Activated T-cell treated with anti-CD3 and anti-CD28 coated beads for 1 hour (primary cell): ENCODE data around the gene C5orf15.
"Not testable (repeated sequence)": the region's sequence is repeated elsewhere in the genome, so short reads cannot be mapped to it uniquely, and the experiment has no call there.

Experiments used
- DNase-seq: peaks from one replicate; pipeline ENCODE4 v3.0.0-alpha.2; 2020; ENCODE audit warnings: low read depth

The C5orf15 gene

DNA sequence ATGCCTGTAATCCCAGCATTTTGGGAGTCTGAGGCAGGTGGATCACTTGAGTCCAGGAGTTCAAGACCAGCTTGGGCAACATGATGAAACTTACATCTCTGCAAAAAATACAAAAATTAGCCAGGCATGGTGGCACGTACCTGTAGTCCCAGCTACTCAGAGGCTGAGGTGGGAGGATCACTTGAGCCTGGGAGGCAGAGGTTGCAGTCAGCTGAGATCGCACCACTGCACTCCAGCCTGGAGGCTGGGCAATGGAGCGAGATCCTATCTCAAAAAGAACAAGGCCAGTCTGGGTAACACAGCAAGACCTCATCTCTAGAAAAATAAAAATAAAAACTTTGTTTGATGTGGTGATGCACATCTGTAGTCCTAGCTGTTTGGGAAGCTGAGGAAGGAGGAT is 30.8 kb downstream of the C5orf15 start:
- not testable (repeated sequence) for DNase-seq

DNA sequence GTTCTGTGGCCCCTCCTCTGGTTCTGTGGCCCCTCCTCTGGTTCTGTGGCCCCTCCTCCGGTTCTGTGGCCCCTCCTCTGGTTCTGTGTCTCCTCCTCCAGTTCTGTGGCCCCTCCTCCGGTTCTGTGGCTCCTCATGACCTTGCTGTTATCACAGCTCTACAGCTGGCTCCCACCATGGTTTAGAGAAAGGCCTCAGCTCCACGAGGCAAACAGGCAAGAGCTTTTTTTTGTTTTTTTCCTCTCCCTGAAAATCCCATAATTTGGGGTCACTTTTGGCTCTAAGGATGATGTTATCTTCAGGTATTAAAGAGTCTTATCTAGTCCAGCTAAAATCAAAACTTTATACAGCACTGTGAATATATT is 31.8 kb downstream of the C5orf15 start:
- DNase-seq = no peak

- not testable (repeated sequence) for DNase-seq
These were observed 32.3 kb downstream of the C5orf15 start for GRCh38 chr5:133935991-133936650.

- no peak for DNase-seq
These were observed 32.8 kb downstream of the C5orf15 start for GRCh38 chr5:133935667-133935940.

DNA sequence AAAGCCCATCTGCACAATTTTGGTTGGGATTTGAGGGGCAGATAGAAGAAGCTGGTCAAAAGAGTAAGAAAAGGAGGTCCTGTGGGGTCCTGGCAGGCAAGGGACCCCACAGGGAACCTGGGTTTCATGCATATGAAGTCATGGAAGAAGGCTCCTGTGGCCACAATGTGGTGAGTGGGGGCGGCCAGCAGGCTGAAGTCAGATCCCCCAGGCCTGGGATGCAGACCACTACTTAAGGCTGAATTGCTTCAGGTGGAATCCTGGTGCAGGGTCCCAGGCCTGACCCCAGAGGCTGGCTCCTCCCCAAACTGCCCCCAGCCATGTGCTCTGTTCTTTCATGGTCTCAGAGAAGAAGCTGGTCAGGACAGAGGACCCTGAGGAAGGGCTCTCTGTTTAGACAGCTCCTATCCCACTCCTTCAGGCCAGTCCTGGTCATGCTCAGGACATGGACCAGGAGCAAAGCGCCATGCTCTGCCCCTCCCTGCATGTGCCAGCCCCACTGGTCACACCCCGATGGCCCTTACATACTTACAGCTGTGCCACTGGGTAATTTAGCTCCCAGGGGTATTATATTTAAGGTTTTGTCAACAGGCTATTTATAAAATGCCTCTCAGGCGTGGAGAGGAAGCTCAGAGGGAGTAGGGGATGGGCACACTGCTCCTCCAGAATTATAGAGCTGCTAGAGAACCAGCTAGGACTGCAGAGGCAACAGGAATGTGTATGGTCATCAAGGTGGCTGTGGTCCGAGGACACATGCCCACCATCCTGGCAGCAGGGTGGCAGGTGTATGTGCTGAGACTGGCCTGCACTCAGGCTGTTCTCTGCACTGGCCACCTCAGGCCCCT is 33.4 kb downstream of the C5orf15 start:
- DNase-seq = no peak

GRCh38 chr5:133934311-133934710 is 34.1 kb downstream of the C5orf15 start:
- DNase-seq = no peak

DNA sequence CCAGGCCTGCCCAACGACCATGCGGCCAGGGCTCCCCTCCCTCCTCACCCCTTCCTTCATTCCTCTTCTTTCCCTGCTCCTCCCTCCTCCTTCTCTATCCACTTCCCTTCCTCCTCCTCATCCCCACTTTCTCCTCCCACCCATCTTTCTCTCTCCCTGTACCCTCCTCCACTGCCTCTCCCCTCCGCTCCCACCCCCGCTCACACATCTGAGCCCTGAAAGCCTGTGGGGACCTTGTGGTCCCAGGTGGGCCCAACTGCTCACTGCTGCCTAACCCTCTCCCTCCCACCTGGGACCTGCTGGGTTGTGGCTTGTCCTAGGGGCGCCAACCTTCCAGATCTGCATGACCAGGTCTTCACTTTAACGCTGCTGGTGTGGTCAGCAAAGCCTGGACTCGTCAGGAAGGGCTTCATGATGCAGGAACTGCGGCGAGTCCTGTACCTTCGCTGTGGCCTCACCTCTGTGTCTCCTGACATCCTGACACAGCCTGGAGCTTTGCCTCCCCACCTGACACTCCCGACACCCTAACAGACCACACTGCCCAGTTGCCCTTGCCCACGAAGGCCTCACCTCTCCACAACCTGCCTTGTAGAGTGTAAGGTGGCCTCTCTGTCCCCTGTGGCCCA is 34.6 kb downstream of the C5orf15 start:
- no peak for DNase-seq

GRCh38 chr5:133933169-133933509 is 35.3 kb downstream of the C5orf15 start:
- DNase-seq = no peak

GRCh38 chr5:133932441-133933168 is 35.8 kb downstream of the C5orf15 start:
- no peak for DNase-seq

GRCh38 chr5:133931546-133931945 is 36.9 kb downstream of the C5orf15 start:
- DNase-seq = no peak

GRCh38 chr5:133930813-133931090 is 37.7 kb downstream of the C5orf15 start:
- DNase-seq = no peak

DNA sequence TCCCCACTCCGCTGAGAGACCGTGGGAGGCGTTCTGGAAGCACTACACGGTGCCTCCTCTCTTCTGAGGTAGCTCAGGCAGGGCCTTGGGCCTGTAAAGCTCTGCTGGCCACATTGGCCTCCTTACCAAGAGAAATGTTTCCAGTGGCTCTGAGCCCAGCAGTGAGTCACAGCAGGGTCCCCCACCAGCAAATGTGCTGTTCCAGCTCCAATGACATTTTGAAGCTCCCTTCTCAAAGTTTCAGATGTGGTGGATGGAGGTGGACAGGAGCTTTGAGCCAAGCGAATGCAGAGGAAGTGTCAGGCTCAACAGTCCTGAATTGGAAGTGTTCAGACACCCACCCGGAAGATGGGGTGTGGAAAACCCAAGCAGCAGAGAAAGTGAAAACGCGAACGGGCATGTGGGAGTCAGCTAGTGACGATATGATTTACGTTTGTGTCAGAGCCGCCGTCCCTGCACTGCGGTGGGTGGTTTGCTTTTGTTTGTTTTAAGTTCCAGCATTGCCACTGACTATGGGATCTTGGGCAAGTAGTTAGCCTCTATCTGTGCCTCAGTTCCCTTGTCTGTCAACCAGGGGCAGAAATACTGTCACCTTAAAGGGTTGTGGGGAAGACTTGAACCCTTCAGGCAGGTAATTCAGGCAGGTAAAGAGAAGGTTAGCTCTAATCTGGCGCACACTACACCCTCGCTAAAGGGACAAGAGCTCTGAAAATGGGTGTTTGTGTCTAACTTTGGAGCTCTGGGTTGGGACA is 38.2 kb downstream of the C5orf15 start:
- DNase-seq = peak; percentile 25

DNA sequence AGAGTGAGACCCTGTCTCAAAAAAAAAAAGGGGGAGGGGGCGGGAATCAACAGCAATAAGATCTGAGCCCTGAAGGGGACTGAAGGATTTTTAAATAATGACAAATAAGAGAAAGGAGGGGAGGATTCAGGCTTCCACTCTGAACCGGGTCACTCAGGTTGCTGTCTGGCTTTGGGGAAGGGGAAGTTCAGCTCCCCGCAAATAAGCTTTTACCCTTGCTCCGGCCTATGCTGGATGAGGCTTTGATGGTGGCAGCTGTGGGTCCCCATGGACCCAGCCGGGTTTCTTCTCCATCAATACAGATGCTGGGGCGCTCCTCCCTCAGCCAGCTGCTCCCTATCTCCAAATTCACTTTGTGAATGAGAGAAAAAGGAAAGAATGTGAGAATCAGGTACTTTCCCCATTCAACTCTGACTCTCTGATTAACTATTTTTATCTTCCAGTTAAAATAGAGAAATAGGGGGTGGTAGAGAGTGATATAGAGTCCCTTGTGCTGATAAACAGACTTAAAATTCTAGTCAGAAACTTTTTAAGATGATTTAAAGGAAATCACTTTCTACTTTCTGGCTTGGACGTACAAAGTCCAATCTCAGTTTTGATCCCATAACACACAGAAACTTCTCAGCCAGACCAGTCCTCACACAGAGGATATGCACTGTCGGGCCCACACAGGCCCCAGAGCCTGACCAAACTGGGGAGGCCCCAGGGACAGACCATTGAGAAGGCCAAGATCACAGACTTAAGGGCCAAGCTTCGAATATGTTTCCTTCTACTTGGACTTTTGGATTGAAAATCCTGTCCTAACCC is 39.6 kb downstream of the C5orf15 start:
- no peak for DNase-seq

DNA sequence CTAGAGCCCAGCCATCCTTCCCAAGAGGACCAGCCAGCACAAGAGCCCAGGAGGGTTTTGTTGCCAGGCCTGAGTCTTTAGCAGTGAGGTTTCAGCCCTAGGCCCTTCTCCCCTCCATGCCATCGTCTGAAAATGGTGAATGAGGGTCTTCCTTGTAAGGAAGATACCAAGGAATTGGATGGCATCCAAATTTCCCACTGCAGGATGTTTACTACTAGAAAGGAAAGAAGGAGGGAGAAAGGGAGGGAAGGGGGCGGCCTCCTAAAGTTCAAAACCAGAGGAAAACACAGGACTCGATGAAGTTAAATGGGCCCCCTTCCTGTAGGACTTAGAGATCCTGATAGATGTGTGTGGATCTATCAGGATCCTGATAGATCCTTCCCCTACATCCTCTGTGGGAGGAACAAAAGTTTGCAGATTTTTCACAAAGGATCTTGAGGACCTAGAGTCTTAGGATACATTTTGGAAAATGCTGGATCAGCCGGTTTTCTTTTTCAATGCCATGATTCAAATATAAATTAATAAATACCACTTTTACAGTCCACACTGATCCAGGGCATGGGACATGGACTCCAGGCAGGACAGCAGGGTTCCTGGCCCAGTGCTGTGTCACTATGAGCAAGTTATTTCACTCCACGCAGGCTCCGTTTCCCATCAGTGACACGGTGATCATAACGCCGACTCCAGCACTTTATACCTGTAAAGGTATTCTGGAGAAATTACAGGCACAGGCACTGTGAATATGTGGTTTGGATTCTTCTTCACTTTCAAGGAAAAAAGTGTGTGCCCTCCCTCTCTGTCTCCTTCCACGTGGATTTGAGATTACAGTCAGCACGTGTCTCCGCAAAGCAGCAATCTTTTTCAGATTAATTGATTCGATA is 40.9 kb downstream of the C5orf15 start:
- no peak for DNase-seq

GRCh38 chr5:133926489-133927299 is 41.7 kb downstream of the C5orf15 start:
- no peak for DNase-seq

GRCh38 chr5:133925866-133926488 is 42.4 kb downstream of the C5orf15 start:
- DNase-seq = no peak

GRCh38 chr5:133925269-133925668 is 43.2 kb downstream of the C5orf15 start:
- DNase-seq = no peak

DNA sequence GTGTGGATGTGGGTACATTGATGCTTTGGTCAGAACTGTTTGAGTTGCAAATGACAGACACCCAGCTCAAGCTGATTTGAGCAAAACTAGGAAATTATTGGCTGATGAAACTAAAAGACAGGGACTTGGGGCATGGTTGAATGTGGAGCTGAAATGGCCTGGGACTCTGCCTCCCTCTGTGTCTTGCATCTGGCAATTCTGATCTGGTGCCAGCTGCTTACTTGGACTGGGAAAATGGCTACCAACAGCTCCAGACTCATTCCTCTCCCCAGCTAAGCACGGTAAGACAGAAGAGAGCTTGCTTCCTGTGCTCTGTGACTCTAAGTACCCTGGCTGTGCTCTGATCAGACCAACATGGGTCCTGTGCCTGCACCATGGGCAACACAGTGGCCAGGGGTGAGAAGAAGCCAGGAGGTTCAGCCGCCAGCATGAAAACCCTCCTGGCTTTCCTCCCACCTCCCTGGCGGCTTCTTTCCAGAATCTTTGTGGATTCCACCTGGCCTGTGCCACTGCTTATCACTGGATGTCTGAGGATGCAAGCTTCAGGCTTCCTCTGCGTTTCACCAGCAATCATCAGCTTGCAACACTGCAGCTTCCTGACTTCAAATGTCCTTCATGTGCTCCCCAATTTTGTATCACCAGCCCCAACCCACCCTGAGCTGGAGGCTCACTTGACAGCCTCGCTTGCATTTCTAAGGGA is 44.1 kb downstream of the C5orf15 start:
- no peak for DNase-seq

DNA sequence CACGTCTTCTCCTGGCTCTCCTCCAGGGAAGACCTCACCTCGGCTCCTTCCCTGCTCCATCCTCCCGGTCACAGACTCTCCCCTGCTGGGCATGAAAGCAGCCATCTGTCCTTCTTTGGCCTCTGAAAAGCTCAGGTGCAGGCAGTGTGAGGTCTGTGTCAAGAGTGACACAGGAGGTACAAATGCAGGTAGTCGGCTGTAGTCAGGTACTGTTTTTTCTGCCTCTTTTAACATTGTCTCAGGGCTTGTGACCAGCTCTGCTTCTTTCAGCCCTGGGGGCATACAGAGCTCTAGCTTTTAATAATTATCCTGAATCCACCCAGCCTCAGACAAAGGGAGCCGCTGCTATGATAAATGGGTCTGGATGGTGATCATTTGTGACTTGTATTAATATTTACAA is 46.4 kb downstream of the C5orf15 start:
- no peak for DNase-seq
